HG02970 (cell line): Measurements from ENCODE around the gene WWOX.

Experiments
- ATAC-seq: cut with Tn5 transposase; IDR thresholded peaks from one replicate; pipeline ENCODE4 v1.9.1; 2021; ENCODE audit warnings: mild to moderate bottlenecking, moderate library complexity, moderate number of reproducible peaks; ENCODE audit not compliant: unreplicated experiment, low FRiP score

The WWOX gene

DNA sequence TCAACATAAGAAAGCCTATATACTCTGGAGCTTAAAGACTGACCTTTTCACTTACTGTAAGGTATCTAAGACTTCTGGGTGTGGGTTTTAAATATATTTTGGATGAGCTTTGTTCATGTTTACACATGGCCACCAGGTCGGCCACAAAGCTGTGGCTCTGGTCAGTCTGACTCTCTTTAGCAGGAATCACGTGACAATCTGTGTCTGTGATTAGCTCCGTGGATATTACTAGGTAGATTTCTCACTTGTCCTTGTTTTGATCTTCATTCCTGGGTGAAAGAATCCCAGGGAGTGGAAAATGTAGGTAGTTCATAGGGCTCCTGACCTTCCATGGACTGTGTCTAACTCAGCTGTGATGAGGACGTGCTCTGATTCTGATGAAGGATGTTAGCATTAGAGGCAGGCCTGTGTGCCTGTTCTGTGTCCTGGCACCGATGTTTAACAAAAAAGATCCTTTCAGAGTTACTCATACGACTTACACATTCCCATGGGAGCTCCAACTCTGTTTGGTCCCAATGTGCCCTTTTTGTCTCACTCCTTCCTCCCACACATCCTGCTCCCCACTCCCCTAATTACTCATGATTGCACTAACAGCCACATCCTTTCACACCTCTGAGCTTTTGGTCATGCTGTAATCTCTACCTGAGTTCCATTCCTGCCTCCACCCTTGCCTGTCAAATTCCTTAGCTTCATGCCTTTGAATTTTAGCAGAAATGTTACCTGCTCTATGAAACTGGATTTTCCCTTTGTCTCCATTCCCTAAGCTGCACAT, 1076.0 kb downstream of the WWOX start:
- ATAC-seq, result no peak

DNA sequence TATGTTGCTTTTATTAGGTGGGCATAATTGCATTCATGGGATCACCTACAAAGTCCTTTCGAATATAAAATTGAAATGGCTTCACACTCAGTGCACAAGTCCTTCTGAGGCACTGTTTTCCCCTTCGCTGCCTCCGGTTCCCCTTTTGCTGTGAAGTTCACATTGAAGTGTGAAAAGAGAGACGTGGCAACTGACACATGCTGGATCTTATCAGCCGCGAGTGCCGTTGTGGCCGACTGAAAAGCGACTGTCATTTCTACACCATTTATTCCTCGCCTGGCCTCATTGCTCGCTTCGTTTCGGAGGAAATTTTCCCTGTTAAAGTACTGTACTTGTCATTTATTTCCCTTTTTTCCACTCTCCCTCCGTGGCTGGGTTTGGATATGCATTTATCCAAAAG, 1077.6 kb downstream of the WWOX start:
- ATAC-seq, result no peak

DNA sequence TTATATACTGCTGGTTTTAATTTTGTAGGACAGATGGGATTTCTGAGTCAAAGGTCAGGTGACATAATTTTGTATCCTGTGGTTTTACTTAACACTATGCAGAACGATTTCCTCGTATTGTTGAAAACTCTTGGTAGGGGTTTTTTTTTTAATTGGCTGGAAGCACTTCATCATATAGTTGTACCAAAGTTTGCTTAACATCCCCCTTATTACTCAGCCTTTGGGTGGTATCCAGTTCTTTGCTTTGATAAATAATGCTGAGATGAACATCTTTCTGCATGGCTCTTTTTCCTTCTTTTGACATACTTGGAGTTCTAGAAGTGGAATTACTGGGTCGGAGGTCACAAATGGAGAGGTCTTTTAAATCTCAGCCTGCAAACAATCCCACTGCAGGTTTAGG, 1082.0 kb downstream of the WWOX start:
- ATAC-seq, result no peak

DNA sequence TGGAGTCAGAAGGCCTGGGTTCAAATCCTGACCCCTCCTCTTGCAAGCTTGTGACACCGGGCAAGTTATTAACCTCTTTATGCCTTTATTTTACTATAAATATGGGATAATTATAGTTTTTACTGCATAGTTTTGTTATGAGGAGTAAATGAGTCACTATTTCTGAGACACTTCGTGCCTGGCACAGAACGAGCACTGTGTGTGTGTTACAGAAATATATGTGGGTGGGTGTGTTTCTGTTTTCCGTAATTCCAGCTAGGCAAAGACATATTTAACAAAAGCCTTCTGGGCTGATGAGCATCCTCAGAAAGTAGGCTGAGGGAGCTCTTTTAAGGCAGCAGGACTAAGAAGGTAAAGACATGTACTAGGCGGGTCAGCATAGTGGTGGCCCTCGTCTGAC, 1083.2 kb downstream of the WWOX start:
- ATAC-seq, result no peak

DNA sequence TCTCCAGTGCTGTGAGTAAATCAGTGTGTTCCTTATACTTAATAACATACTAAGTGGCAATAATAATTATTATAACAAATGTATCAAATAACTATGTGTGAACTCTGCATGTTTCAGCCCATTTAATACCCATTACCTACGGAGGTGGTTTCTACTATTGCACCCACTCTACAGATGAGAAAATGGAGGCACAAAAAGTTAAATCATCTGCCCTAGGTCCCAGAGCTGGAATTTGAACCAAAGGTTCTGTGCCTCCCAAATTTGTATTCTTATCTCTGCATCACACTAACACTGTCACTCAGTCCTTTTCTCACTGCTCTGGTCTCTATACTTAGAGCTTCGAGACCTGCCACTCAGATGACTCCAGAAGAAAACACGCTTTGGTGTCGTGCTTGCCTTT, 1084.1 kb downstream of the WWOX start:
- no peak for ATAC-seq

DNA sequence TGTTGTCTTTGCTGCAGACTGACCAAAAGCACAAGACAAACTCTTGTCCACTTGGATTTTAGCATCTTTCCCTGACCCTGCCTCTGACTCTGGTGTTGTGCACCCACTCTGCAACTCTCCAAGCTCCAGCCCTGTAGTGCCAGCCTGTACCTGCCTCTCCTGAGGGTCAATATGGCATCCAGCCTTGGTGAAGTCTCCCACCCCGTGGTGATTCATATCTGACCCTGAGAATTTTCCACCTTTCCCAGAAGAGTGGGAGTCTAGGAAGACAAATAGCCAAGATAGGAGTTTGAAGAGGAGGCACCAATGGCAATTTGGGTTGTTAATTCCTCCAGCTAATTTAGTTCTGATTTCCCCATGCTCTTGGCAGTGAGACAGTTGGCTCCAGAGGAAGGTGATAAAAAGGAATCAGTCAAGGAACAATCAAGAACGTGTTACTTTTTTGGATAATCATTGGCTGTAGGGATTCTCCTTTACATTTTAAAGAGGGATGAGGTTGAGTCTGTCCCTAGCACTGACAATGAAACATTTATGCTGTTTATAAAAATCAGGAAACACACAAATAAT, 1085.1 kb downstream of the WWOX start:
- ATAC-seq, result no peak

DNA sequence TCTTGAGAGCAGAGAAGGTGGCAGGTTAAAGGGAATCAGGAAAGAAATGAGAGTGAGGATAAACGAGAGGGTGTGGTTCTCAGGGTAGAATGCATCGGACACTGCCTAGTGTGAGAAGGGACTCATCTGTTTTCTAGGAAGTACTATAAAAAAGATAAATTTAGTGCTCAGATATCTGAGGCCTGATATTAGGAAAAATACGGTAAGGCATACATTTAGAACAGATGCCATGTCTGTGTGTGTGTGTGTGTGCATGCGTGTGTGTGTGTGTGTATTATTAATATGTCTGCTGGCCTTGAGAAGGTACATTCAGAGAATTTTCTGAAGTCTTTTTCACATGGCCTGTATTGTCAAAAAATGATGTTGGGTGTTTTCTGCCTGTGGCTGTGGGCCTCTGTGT, 1086.3 kb downstream of the WWOX start:
- ATAC-seq, result no peak

DNA sequence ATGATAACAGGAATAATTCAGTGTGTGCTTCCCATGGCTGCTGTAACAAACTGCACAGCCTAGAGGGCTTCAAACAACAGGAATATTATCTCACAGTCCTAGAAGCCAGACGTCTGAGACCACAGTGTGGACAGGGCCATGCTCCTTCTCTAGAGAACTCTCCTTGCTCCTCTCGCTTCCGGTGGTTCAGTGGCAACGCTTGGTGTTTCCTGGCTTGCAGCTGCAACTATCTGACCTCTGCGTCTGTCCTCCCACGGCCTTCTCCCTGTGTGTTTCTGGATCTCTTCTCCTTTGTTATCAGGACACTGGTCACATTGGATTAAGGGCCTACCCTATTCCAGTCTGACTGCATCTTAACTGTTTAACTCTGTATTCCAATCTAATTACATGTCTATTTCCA, 1086.7 kb downstream of the WWOX start:
- no peak for ATAC-seq

DNA sequence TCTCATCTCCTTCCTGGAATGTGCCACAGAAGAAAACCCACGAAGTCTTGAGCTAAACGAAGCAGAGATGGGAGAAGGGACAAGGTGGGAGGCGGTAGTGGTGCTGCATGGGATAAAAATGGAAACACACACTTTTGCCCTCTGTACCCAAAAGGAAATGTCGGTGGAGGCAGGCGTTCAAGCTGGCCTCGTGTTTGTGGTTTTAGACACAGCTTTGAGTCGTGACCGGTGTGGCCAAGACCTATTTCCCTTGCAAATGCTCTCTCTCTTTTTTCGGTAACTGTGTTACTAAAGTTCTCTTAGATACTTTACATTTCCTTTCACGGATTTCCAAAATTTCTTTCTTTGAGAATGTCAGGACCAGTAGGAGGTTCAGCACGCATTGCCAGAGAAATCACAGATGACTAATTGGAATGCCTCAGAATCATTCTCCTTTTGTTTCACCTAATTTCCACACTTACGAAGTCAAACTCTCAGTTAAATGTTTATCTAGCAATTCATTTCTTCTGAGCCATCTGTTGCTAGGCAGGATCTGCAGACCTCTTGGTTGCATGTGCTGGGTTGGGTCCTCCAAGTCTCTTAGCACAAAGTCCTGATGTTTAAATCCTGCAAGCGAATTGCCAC, 1088.8 kb downstream of the WWOX start:
- ATAC-seq, result no peak

DNA sequence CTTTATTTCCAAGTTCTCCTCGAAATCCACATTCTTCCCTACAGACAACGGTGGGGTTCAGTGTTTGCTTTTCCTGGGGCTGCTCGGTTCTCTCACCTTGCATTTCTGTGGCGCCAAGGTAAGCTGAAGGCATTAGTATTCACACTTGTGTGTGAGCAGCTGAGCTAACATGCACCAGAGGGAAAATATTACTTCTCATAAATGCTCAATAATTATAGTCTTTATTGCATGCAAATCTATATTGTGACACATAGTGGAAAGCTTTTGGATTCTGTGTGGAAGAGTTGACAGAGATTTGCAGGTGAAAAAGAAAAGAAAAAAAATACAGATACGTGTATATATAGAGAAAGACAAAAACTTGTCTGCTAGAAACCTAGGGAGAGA, 1089.3 kb downstream of the WWOX start:
- ATAC-seq, result no peak

DNA sequence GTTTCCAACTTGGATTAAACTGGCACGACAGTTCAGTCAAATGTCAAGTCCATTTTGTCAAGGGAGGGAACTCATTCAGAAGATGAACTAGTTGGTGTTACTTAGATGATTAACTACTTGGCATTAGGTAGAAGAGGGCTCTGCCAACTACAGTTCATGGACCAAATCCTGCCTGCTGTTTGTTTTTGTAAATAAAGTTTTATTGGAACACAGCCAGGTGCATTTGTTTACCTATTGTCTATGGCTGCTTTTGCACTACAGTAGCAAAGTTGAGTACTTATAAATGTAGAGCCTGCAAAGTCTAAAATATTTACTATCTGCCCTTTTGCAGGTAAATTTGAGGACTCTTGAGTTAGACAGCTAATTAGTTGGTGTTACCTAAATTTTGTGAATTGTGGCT, 1091.1 kb downstream of the WWOX start:
- ATAC-seq, result no peak

DNA sequence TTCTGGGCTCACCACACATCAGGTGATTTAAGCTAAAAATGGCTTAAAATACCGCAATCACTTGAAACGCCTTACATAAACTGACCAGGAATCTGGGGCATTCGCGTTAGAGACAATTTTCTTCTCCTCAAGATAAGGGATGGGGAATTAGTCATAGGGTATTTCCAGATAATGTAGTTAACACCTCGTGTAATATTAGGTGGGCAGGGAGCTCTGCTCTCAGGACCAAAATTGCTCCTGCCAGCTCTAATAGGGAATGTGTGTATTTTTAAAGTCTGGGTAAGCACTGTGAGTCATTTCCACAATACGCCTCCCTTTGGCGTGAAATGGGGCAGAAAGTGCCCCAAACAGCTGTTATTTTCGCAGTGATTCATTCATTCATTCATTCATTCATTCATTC, 1092.5 kb downstream of the WWOX start:
- ATAC-seq, result no peak

DNA sequence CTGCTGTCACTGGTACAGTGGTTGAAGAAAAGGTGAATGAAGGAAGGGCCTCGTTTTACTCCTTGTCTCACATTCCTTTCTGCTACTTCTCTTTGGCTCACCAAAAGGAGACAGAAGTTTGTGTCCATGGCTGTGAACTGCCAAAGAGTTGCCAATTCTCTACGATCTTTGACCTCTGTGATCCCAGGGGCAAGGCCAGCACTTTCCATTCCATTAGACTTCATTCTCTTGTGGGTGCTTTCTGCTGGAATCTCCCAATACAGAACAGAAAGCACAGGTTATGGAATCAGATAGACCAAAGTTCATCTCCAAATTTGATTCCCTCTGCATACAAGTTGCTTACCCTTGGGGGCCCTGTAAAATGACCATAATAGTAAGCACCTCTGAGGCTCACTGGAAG, 1093.5 kb downstream of the WWOX start:
- no peak for ATAC-seq

DNA sequence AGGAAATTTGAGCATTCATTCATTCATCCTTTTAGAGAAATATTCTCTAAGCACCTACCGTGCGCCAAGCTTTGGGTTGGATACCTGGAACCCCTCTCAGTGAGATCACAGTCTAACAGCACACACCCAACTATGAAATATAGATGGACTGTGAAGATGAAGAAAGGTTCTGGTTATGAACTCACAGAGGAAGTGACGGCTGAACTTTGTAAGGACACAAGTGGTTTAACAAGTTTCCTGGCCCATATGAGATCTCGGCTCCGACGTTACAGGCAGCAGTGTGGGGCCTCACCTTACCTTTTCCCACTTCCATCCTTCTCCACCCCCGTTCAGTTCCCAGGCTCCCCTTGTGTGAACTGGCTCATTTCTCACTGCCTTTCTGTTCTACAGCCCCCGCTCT, 1094.8 kb downstream of the WWOX start:
- no peak for ATAC-seq

DNA sequence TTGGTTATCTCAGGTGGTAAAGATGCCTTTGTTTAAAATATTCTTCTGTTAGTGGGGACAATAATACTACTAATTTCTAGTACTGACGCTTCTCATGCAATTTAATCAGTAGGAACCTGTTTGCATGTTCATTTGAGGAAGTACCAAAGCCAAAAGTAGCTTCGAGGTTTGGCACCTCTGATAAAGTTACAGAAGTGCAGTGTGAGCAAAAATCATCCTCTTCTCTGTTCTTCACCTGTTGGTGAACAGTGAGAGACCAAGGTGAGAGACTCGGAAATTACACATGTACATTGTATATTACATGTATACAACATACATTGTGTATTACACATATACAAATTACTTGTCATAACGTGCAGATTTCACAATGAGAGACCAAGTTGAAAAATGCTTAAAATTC, 1096.5 kb downstream of the WWOX start:
- no peak for ATAC-seq

DNA sequence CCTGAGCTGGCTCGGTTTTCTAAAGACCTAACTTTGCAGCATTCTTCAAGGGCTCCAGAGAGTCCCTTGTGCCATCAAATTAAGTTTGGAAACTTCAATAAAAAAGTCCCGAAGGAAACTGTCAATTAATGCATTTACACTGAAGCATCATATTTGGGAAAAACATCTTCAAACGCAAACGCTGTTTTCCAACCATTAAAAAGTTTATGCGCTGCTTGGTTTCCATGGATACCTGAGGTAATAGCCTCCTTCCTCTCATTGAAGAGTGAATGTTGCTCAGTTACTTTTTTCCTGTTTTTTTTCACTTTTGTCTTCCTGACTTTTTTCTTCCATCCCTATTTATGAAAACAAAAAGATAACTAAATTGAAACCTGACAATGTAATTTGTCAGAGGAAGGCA, 1102.0 kb downstream of the WWOX start:
- ATAC-seq, result no peak

DNA sequence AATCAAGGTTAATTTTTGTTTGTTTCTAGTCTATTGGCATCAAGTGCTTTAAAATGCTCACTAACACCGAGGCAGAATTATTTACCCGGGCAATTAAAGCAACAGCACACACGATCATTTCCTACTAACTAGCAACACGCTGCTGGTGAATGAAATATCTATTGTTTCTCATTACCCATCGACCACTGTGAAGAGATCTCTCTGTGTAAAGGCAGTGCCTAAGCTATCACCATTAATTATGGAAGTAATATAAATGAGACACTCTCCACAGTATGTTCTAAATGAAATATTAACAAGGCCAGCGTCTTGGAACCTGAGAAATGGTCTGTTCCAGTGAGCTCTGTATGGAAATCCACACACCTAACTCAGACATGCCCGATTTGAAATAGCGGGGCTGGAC, 1103.5 kb downstream of the WWOX start:
- no peak for ATAC-seq

DNA sequence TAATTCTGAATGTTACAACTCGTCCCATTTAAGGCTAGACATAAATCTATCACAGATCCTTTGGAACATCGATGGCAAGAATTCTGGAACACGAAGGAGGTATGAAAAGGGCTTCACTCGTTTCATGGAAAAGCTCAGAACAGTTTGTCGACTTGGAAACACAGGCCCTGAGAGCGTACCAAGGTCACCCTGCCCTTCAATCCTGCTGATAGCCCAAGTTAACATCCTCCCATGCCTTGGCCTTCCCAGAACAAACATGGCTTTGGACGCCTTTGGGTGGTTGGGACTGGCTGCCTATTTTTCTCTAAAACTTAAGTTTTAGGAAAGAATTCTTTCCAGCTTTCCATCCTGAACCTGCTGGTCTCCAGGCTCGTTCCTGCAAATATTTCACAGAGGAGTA, 1105.0 kb downstream of the WWOX start:
- ATAC-seq, result no peak

DNA sequence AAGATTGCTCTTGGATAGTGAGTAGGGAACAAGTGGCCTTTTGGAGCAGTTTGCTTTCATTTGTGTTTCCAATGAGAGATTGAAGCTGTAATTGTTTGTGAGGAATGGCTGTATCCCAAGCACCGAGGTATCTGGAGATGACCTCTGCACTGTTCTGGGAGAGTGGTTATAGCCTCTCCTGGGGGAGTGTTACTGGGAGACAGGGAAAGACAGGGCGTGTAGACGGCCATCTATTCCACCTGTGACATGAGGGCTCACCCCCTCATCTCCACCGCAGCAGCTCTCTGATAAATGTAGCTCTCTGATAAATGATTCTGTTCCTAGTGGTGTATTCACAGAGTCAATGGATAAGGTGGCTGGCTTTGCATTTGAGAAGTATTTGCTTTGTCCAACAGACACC, 1107.4 kb downstream of the WWOX start:
- no peak for ATAC-seq

DNA sequence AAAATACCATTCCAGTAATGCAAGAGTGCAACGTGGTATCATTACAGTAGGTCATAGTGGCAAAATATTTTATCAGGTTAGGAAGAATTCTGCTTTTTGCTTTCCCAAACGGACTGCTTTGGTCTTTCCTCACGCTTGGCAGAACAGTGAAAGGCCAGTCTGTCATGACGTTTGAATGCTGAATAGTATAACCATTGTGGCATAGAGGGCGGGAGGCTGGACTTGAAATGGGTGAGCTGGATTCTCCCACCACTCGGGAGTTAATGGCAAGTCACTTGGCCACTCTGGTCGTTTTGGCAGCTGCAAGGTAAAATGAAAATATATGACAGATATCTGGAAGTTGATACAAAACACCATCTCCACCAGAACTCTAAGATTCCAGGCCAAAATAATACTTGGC, 1109.9 kb downstream of the WWOX start:
- no peak for ATAC-seq

DNA sequence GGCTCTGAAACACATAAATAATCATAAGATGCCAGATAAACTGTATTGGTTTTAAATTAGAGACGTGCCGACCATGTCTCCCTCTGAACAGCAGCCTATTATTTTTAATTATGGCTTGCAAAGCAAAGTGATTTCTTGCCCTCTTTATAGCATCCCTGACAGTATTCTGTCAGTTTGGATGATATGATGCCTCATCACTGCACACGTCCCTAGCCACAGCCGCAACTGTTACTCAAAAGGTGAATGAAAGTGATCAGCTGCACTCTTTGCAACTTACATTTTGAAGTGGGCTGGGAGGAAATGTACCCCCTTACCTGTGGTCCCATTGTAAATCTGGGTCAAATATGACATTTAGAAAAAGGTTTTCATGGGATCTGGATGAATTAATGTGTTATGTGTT, 1111.2 kb downstream of the WWOX start:
- no peak for ATAC-seq

DNA sequence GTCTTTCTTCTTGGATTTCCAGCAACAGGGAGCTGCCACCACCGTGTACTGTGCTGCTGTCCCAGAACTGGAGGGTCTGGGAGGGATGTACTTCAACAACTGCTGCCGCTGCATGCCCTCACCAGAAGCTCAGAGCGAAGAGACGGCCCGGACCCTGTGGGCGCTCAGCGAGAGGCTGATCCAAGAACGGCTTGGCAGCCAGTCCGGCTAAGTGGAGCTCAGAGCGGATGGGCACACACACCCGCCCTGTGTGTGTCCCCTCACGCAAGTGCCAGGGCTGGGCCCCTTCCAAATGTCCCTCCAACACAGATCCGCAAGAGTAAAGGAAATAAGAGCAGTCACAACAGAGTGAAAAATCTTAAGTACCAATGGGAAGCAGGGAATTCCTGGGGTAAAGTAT, 1112.1 kb downstream of the WWOX start:
- no peak for ATAC-seq
